Lung (tissue), 12 donors: ENCODE data around the gene BDP1. TPM values are rescaled to one million over a fixed set of nuclear protein-coding genes. Genes with fewer than 3 reads are reported as not detected.

Experiments used
- ATAC-seq: fragments of 200-7000 bp; cut with Tn5 transposase; one replicate; pipeline ENCODE4 v1.9.1; 2020; ENCODE audit warnings: moderate number of reproducible peaks; ENCODE audit not compliant: insufficient read depth, low FRiP score
- DNase-seq, 3 donors: peaks; one replicate each; pipeline ENCODE4 v3.0.0-alpha.2; 2013 to 2017
- H3K27ac ChIP-seq, 2 donors: one replicate each; pipeline ENCODE4 v1.5.1; 2013; ENCODE audit warnings: mild to moderate bottlenecking in 2 of 2, moderate library complexity in 2 of 2, control low read depth in 1 of 2, inconsistent platforms in 1 of 2, low read depth in 1 of 2, low read length in 1 of 2
- H3K27me3 ChIP-seq, 3 donors: one replicate each; pipeline ENCODE4 v1.5.1; 2013; ENCODE audit warnings: low read length in 2 of 3; ENCODE audit not compliant: control insufficient read depth in 3 of 3, insufficient read depth in 3 of 3
- H3K36me3 ChIP-seq, 4 donors: one replicate each; pipeline ENCODE4 v1.5.1; 2013; ENCODE audit warnings: low read length in 4 of 4, mild to moderate bottlenecking in 1 of 4, moderate library complexity in 1 of 4; ENCODE audit not compliant: control insufficient read depth in 4 of 4, insufficient read depth in 4 of 4
- H3K4me1 ChIP-seq, 5 donors: one replicate each; pipeline ENCODE4 v1.5.1; 2013; ENCODE audit warnings: low read length in 5 of 5, mild to moderate bottlenecking in 2 of 5, moderate library complexity in 1 of 5; ENCODE audit not compliant: control insufficient read depth in 5 of 5, insufficient read depth in 5 of 5
- H3K4me3 ChIP-seq: one replicate; pipeline ENCODE4 v1.5.1; 2013; ENCODE audit warnings: mild to moderate bottlenecking, control low read depth, moderate library complexity
- H3K9ac ChIP-seq, 2 donors: one replicate each; pipeline ENCODE4 v1.5.1; 2013; ENCODE audit warnings: low read length in 2 of 2, control low read depth in 1 of 2; ENCODE audit not compliant: insufficient read depth in 1 of 2
- H3K9me3 ChIP-seq, 4 donors: one replicate each; pipeline ENCODE4 v1.5.1; 2013; ENCODE audit warnings: low read length in 3 of 4, mild to moderate bottlenecking in 1 of 4, moderate library complexity in 1 of 4; ENCODE audit not compliant: control insufficient read depth in 4 of 4, insufficient read depth in 3 of 4
- CTCF ChIP-seq: IDR thresholded peaks from 2 replicates; pipeline ENCODE4 v1.5.1; 2012; ENCODE audit warnings: mild to moderate bottlenecking; ENCODE audit errors: control extremely low read depth, extremely low read depth
- WGBS, 2 donors: extraction: QIAGEN DNeasy Blood & Tissue Kit; methylation state at CpG; one replicate each; pipeline ENCODE4 v1.1.7; 2013; 5-methylcytosine and 5-hydroxymethylcytosine counted together
- polyA plus RNA-seq, 2 donors: library from polyadenylated mRNA; stranded (reverse); fragments of 200-250 nt; gene quantifications; one replicate each; pipeline ENCODE4 v1.2.1, GENCODE V29; 2013
- total RNA-seq, 2 donors: library from RNA; depleted of rRNA in 1 of 2; stranded (reverse); fragments of >200 nt in 1 of 2; gene quantifications; one replicate each; pipeline ENCODE4 v1.2.1, GENCODE V29; 2014 to 2021
- donor health status: control.
- donor health status: control.
- donor health status: Bipolar disorder and iron deficiency.
- donor health status: healthy.
- donor health status: DM: yes; HTN: yes; CAD: no.

The BDP1 gene
- total and polyA plus RNA-seq, 4 donors, result 7.8 to 59.1 (median 18.1) TPM

DNA sequence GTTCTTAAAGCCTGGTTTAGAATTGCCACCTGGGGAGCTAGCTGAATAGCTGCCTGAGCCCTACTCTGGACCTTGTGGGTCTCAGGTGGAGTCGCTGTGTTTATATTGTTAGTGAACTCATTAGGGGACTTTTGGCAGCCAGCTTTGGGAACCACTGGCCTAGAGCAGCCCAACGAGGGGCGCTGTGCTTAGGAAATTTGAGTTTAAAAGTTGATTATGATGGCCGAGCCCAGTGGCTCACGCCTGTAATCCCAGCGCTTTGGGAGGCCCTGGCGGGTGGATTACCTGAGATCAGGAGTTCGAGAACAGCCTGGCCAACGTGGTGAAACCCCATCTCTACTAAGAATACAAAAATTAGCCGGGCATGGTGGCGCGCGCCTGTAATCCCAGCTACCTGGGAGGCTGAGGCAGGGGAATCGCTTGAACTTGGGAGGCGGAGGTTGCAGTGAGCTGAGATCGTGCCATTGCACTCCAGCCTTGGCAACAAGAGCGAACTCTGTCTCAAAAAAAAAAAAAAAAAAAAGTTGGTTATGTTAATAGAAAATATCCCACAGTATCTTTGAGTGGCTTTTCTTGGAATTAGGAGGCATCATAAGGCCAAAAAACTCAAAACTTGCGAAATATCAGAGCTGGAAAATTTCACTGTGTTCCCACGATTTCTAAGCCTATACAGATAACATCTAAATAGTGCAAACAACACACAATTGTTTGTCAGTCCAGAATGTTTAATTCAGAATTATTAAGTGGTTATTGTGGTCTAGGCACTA is 132.5 kb downstream of the BDP1 start:
- H3K9ac ChIP-seq, result peak overlapping the region; percentile 39 to 95
- DNase-seq (peak in 1 of 3 donors; percentile 21), ATAC-seq (no peak)
- H3K4me3 ChIP-seq, result peak overlapping the region; percentile 88
- H3K36me3 ChIP-seq, result no peaks in the 10 kb centered on the region
- no peaks in the 10 kb centered on the region for H3K9me3 ChIP-seq
- WGBS, 2 donors, result 65 to 71% methylated on average over 19 of the region's 19 CpGs
- peaks cover 0 to 17% (median 10%) of the 10 kb centered on the region in 5 donors for H3K4me1 ChIP-seq
- no peaks in the 10 kb centered on the region for H3K27me3 ChIP-seq
- no peak for TF ChIP-seq CTCF
- H3K27ac ChIP-seq, result peak overlapping the region; percentile 88 to 93

DNA sequence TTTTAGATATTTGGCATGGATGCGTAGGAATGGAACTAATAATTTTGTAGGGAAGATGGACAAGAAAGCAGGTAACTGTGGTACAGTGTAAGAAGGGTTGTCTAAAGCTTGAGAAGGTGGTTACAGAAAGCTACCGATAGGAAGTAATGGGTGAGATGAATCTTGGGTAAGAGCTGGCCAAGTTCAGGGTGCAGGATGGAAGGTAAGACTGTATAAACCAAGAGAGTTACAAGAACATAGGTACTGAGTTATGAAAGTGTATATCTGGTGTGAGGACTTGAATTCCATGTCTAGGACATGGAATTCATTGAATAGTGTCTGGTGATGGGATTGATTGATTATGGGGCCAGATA is 133.1 kb downstream of the BDP1 start:
- peaks cover 0 to 17% (median 10%) of the 10 kb centered on the region in 5 donors for H3K4me1 ChIP-seq
- WGBS, 2 donors, result 93% methylated on average over 2 of the region's 2 CpGs
- H3K9me3 ChIP-seq, result no peaks in the 10 kb centered on the region
- DNase-seq, result no peak
- no peaks in the 10 kb centered on the region for H3K27me3 ChIP-seq
- no peak for TF ChIP-seq CTCF
- H3K4me3 ChIP-seq, result no peak overlapping the region
- no peak overlapping the region for H3K9ac ChIP-seq
- no peaks in the 10 kb centered on the region for H3K36me3 ChIP-seq
- ATAC-seq, result no peak
- no peak overlapping the region for H3K27ac ChIP-seq

- Histone ChIP-seq H3K4me1 (peaks cover 0 to 17% (median 10%) of the 10 kb centered on the region in 5 donors), H3K27me3 (no peaks in the 10 kb centered on the region), H3K9ac (no peak overlapping the region), H3K9me3 (no peaks in the 10 kb centered on the region), H3K4me3 (no peak overlapping the region), H3K27ac (no peak overlapping the region), H3K36me3 (peaks cover 0 to 4% (median under 1%) of the 10 kb centered on the region in 4 donors)
- 47 to 84% methylated on average over 2 of the region's 2 CpGs for WGBS, 2 donors
- DNase-seq (no peak), ATAC-seq (no peak)
- TF ChIP-seq CTCF, result no peak
These were observed 134.5 kb downstream of the BDP1 start for GRCh38 chr5:71589903-71590302.

DNA sequence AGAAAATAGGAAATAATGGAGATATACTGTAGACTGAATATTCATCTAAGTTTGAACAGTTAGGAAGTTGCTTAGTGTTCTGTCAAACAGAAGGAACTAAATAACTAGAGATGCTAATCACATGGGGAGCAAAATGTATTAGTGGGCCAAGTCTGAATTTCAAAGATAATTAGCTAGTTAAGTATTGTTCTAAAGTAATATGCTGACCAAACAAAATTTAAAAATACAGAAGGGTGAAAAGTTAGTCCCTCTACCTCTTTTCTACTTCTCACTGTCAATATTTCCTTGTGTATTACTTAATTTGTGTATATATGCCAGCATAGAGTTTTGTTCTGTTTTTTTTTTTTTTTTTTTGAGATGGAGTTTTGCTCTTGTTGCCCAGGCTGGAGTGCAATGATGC is 135.6 kb downstream of the BDP1 start:
- DNase-seq (no peak), ATAC-seq (no peak)
- Histone ChIP-seq H3K27me3 (no peaks in the 10 kb centered on the region), H3K36me3 (peaks cover 0 to 5% (median 2%) of the 10 kb centered on the region in 4 donors), H3K9ac (no peak overlapping the region), H3K4me1 (peaks cover 0 to 17% (median 10%) of the 10 kb centered on the region in 5 donors), H3K27ac (no peak overlapping the region), H3K9me3 (no peaks in the 10 kb centered on the region), H3K4me3 (no peak overlapping the region)
- TF ChIP-seq CTCF, result no peak
